NCI-H187 (cell line): ENCODE data around the gene ZKSCAN4.

Experiments used
- DNase-seq, 2 experiments: peaks; one replicate each; lab custom pipeline; 2025; lab: John Stamatoyannopoulos, UW

Gene ZKSCAN4

DNA sequence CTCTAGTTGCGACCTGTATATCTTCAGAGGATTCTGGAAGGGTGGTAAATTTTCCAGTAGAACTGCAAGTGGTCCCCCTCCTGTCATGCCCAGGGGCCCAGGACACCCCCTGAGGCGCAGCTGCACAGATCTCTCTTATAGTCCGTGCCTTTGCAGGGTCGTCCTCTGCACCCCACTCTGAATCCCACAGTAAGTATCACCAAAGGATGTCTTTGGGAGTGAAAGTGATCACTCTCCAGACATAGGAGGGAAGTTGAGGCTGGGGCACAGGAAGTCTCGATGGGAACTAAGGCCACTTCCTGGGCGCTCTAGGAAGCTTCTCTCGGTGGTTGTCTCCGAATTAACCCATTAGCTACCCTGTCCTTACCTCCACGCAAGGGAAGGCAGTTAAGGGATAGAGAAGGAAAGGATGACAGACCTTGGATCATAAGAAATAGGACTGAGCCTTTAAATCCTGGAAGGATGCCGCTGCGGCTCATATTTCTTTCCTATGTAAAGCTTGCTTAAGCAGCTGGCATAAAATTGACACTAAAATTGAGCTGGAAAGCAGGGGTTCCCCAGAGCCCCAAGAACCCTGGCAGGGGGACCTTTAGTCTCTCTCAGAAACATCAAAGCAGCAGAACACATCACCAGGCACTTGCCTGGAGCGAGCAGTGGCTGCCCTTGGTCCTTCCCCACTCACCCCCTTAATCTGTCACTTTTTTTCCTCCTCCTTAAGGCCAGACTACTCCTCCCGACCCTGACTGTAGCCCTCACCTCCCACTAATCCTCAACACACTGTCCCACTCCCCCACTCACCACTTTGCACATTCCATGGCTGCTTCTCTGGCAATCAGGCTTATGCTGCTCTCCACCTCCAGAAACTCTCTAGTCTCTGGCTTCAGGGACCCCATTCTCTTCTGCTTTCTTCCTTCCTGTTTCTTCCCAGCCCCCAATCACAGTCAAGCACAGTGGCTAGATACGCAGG lies at the start of gene ZKSCAN4:
Gene ZKSCAN4, minus strand, starts transcription at position 261 of the 967 bp plus-strand sequence. CDS start 289 bp downstream, outside the sequence.
- peak; percentile 63 to 78 for DNase-seq

GRCh38 chr6:28296520-28297060 lies 44.5 kb upstream of the ZKSCAN4 start:
- DNase-seq = no peak

DNA sequence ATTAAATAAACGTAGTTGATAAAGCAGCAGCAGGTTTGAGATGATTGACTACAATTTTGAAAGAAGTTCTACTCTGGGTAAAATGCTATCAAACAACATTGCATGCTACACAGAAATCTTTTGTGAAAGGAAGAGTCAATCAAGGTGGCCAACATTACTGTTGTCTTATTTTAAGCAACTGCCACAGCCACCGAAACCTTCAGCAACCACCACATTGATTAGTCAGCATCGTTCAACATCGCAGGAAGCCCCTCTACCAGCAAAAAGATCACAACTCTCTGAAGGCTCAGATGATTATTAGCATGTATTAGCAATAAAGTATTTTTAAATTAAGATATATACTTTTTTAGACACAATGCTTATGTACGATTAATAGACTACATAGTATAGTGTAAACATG lies 43.3 kb upstream of the ZKSCAN4 start:
- no peak for DNase-seq

GRCh38 chr6:28291573-28291972 lies 39.5 kb upstream of the ZKSCAN4 start:
- DNase-seq = no peak

DNA sequence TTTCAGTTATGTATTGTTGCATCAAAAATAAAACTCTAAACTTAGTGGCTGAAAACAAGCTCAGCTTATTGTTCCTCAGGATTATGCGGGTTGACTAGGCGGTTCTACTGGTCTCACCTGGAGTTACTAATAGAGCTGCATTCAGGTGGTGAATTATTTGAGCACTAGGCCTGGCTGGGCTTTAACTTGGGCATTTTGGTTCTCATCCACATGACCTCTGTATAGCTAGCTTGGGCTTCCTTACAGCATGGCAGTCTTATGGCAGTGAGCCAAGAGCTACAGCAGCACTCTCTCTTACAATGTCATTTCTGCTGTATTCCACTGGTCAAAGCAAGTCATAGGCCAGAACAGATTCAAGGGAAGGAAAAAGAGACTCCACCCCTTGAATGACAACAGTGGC lies 30.9 kb upstream of the ZKSCAN4 start:
- no peak for DNase-seq

DNA sequence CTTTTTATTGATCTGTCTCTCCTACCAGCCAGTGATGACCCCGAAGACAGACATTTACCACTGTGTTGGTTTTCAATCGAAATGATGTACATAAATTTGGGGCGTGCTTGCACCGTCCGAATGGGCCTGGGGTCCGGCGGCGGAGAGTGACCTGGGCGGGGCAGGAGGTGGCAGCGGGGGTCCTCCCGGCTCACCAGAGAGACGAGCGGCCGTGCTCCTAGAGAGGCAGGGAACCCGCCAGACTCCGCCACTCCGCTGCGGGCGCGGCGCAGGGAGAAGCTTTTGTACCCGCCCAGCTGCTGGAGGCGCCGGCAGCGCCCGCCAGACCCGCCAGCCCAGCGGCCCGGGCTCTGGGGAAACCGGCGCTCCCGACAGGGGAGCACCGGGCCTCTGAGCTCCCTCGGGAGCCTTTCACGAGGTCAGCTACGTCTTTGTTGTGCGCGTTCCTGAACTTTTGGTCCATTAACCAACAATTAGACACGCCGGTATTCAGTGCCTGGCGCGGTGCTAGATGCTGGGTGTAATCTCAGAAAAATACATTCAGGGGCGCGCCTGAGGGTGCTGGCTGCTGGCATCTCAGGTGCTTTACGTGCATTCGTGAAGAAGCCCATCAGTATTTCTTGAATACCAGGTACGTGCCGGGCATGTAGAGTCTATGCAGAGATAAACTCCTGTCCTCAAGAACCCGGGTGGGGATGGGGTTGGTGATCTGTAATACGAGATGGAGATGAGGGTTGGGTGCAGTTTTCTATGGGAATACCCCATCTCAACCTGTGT lies 29.4 kb upstream of the ZKSCAN4 start, which contains the start of gene PGBD1:
Gene PGBD1, plus strand, starts transcription at position 285 of the 777 bp plus-strand sequence. CDS start 2,242 bp downstream, outside the sequence.
- DNase-seq = peak; percentile 25 to 34

GRCh38 chr6:28280595-28281287 lies 28.7 kb upstream of the ZKSCAN4 start:
- DNase-seq = no peak

DNA sequence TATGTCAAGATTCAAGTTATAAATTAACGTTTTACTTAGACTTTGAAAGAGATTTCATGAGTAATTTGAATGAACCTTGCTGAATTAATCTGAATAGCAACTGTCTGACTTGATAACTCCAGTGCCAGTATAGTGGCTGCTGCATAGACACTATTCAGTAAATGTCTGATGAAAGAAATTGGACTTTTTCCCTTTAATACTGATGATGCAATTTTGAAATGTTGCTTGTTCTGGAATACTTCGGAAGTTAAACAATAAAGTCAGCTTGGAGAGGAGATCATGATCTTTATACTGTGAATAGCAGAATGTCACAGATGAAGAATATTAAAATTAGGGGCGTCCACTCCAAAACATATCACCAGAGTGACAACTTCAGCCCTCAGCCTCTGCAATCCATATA lies 25.7 kb upstream of the ZKSCAN4 start:
- no peak for DNase-seq

- no peak for DNase-seq
Measured at GRCh38 chr6:28274888-28275287, 22.8 kb upstream of the ZKSCAN4 start.

- DNase-seq = no peak
Measured at GRCh38 chr6:28269492-28269891, 17.4 kb upstream of the ZKSCAN4 start.

DNA sequence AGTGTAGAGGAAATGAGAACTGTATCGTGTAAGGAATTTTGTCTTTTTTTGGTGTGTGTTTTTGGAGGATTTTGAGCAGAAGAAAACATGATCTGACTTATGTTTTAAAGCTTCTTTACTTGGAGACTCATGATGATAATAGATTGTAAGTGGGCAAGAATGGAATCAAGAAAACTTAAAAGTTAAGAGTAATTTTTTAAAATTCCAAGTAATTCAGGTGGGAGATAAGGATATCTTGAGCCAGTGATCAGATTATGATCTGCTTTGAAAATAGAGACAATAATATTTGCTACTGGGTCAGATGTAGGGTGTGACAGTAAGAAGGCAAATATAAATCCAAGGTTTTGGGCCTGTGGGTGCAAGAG lies 15.6 kb upstream of the ZKSCAN4 start:
- DNase-seq = no peak

DNA sequence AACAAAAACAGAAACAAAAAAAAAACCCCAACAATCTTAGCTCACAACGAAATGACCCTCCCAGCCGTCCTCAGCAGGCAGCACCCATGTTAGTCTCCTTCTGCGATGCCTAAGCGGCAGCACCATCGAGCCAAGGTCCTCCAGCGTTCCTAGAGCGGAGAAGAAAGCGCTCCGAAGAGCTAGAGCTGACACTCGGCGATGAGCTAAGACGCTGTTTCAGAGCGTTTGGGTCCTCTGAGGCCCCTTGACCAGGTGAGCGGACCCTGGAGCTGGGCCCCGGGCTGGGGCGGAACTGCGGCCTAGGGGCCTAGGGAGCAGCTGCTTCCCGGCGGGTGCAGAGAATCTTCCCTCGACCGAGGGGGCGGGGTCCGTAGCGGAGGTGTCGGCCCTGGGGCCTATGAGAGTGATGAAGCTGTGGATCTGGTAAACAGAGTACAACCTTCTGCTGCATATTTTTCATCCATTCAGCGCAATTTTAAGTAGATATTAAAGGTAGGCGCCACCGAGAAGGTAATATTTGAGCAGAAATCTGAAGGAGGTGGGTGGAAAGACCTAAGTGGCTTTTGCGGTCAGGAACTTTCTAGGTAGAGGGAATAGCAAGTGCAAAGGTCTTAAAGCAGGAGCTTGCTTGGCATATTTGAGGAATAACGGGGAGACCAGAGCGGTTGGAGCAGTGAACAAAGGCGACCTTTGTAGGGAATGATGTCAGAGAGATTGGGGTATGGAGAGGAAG lies 15.1 kb upstream of the ZKSCAN4 start, which contains the start of gene ZSCAN26:
Gene ZSCAN26, plus strand, starts transcription at position 182 of the 733 bp plus-strand sequence. CDS start 4,777 bp downstream, outside the sequence.
- DNase-seq = peak; percentile 76 to 82

DNA sequence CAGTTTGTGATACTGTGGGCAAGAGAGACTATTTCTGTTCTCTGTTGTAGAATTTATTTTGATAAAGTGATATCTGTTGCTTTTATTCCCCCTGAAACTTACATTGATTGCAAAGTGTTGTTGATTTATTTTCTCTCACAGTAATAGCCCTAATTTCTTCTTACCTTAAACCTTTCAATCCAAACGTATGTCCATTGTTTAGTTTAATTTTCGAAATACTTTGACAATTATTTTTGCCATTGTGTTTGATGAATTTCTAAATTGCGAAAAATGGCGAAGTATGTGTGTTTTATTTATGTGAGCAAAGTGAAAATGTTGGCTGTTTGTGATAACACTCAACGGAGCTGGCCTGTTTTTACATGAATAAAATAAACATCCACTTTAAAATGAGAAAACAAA lies 14.5 kb upstream of the ZKSCAN4 start:
- no peak for DNase-seq

DNA sequence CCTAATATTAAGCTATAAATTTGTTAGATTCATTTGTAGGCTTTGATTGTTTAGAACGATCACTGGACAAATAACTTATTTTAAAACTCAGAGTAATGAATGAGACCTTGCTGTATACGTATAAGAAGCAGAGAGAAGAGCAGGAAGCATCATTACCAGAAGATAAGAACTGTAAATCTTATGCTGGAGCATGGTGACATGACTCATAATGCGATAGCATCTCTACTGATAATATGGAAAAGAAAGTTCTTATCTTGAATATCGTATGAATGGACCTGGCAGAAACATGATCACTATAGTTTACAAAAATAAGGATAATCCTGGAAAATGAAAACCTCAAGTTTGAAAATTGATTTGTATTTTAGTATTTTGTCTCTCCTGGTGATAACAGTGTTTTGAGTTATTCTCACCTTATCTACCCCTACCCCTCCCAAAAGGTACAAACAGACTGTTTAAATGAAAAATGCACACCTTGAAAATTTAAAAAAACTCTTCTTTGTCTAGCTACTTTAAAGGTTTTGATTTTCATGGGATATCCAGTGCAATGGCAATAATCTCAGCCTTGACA lies 12.8 kb upstream of the ZKSCAN4 start:
- DNase-seq = no peak

GRCh38 chr6:28263922-28264321 lies 11.9 kb upstream of the ZKSCAN4 start:
- DNase-seq = no peak

- no peak for DNase-seq
Measured at GRCh38 chr6:28258877-28259777, 7.1 kb upstream of the ZKSCAN4 start, which contains the start of gene NKAPL. Gene NKAPL (plus strand): TSS chr6:28259297. CDS start chr6:28259372, 75 bp downstream.

DNA sequence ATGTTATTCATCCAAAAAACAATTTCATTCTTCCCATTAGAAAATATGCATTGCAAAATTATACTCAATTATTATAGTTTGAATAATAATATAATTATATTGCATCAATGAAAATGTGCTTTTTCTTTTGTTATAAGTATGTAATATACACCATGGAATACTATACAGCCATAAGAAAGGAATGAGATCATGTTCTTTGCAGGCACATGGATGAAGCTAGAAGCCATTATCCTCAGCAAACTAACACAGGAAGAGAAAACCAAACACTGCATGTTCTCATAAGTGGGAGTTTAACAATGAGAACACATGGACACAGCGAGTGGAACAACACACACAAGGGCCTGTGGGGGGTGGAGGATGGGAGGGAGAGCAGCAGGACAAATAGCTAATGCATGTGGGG lies 5.0 kb upstream of the ZKSCAN4 start:
- no peak for DNase-seq

DNA sequence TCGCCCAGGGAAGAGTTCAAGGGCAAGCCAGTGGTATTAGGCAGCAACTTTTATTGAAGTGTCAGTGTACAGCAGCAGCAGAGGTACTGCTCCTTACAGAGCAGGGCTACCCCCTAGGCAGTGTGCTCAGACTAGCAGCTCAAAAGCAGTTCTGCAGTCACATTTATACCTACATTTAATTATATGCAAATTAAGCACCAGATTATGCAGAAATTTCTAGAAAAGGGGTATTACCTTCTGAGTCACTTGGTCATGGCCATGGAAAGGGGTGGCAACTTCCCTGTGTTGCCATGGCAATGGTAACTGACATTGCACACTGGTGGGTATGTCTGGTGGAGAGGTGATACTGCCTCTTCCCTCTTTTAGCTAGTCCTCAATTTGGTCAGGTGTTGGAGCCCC lies 2.1 kb upstream of the ZKSCAN4 start:
- DNase-seq = no peak

DNA sequence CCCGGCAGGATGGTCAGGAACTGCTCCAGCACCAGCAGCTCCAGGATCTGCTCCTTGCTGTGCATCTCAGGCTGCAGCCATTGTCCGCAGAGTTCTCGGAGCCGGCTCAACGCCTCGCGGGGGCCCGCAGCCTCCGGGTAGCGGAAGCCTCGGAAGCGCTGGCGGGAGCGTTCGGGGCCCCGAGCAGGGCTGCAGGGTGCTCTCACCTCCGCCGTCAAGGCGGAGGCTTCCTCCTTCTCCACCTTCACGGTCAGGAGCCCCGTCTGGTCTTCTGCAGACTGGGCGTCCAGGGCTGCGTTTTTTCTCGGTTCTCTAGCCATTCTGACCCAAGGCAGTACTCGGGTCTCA lies 434 bp downstream of the ZKSCAN4 start:
- DNase-seq = no peak

GRCh38 chr6:28250747-28251146 lies 1.3 kb downstream of the ZKSCAN4 start:
- no peak for DNase-seq
